HG03066 (cell line): ENCODE measurements around the gene BICRA.

Experiments used
- ATAC-seq: cut with Tn5 transposase; IDR thresholded peaks from one replicate; pipeline ENCODE4 v1.9.1; 2021; ENCODE audit warnings: low read depth; ENCODE audit not compliant: unreplicated experiment

The BICRA gene

DNA sequence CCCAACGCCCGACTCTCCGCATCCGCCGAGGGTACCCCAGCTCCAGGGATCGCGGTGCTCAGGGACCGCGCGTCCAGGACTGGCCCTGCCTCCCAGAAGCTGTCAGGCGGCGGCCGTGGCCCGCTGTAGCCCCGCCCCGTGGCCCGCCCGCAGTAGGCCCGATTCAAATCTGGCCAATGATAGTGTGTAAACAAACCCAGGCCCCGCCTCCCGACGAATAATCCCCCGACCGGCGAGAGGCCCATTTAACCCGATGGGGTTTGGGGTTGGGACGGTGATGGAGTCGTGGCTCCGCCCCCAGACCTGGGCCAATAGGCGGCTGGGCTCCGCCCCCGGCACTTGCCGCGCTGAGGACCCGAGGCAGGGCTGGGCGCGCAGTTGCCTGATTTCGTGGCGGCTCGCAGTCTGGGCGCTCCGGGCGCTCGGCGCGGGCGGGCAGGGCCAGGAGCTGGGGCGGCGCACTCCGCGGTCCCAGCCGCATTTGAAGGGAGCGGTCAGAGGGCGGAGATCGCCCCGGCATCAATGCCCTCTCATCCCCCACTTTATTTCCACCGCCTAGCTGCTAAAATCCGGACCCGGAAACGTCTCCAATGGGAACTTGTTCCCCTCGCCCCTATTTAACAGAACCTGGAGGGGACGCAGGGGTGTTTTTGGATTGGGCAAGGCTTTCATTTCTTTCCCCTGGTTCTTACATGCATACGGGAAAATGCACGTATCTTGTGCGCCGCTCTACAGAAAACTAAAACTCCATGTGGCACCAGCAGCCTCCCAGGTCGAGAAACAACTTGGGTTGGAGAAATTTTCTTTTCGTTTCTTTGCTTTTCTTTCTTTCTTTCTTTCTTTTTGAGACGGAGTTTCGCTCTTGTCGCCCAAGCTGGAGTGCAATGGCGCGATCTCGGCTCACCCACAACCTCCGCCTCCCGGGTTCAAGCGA, 8.4 kb upstream of the BICRA start:
- ATAC-seq: peak; percentile 91

DNA sequence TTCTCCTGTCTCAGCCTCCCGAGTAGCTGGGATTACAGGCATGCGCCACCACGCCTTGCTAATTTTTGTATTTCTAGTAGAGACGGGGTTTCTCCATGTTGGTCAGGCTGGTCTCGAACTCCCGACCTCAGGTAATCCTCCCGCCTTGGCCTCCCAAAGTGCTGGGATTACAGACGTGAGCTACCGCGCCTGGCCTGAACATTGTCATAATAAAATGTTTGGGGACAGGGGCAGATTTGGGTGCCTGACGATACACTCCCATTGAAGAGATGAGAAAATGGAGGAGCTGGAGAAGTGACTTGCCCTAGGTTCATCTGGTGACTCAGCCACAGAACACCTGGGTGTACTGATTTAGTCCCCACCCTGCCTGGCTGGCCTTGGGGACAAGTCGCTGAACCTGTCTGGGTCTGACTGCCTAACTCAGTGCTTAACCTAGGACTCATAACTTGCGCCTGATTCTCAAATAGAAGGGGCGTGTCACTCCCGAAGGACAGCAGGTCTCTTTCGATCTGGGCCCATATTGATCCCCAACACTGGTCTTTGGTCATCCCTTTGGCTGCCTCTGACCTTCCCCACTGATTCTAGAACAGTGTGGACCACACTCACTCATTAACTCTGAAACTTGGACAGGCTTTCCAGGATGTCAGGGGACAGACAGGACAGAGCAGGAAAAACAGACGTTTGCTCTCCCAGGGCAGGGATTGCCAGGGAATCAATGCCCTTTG, 7.6 kb upstream of the BICRA start:
- ATAC-seq: no peak

DNA sequence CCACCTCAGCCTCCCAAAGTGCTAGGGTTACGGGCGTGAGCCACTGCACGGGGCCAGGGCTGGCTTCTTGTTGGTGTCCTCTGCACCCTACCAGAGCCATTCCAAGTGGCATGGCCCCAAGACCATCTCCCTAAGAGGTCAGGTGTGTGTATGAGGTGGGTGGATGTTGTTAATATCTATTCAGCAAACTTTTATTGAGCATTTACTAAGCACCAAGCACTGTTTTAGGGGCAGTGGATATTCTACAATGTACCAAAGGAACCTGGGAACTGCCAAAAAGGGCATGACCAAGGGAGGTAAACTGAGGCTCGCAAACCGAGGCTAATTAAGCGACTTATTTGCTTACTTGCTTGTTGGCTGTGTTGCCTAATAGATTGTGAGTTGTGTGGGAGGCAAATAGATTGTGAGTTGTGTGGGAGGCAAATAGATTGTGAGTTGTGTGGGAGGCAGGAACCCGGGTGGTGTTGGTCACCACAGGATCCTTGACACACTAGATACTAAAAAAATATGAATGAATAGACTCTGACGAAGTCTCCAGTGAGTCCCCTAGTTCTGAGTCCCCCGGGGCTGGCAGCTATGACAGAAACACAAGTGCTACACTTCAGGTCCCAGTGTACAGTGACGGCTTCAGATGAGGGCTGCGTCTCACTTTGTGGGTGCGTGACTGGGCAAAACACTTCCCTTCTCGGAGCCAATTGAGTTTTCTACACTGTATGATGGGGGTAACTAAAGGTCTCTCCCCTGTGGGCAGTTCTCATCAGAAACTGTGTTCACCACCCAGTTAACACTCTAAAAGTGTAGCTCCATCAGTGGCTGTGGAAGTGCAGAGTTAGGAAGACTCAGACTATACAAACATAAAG, 5.0 kb upstream of the BICRA start:
- no peak for ATAC-seq

DNA sequence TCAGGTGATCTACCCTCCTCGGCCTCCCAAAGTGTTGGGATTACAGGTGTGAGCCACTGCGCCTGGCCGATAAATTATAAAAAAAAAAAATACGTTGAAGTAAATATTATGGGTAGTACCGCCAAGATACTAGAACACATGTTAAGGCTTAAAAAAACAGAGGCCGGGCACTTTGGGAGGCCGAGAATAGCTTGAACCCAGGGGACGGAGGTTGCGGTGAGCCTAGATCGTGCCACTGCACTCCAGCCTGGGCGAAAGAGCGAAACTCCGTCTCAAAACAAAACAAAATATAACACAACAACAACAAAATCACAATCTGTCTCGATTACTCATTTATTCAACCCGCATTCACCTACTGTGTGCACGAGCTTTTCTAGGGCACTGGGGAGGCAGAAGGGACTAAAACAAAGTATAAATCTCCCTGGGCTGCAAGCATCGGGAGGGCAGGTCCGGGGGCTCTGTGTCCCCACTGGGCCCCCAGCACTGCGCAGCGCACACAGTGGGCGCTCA, 1.3 kb upstream of the BICRA start:
- ATAC-seq: no peak

DNA sequence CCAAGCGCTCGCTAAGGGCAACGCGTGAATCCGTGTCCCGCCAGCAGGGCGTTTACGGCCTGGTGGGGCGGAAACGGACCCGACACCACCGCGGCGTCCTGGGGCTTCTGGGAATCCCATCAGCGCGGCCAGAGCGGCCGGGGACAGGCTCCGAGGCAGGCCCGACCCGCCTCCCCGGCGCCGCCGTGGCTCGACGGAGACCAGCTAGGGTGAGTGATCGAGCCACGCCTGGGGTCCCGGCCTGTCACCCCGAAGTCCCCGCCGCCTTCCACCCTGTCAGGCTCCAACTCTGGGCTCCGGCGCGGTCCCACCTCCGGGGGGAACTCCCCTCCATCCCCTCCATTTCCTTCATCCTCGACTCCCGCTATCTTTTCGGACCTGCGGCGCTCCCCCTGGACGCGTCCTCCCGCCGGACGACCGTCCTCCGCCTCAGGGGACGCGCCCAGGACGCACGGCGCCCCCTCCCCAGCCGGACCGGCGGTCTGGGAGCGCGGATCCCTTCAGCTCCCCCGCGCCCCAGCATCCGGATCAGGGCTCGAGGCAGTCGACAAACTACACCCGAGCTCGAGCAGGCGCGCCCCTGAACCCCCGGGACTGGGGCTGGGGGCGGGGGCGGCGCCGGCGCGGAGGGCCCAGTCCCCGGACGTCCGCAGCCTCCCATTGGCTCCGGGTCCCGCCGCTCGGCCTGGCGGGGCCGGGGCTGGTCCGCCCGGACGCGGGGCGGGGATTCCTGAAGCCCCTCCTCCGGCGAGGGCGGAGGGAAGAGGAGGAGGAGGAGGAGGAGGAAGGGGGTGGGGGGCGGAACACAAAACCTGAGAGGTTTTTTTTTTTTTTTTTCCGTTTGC, 638 bp upstream of the BICRA start:
- peak; percentile 81 for ATAC-seq

DNA sequence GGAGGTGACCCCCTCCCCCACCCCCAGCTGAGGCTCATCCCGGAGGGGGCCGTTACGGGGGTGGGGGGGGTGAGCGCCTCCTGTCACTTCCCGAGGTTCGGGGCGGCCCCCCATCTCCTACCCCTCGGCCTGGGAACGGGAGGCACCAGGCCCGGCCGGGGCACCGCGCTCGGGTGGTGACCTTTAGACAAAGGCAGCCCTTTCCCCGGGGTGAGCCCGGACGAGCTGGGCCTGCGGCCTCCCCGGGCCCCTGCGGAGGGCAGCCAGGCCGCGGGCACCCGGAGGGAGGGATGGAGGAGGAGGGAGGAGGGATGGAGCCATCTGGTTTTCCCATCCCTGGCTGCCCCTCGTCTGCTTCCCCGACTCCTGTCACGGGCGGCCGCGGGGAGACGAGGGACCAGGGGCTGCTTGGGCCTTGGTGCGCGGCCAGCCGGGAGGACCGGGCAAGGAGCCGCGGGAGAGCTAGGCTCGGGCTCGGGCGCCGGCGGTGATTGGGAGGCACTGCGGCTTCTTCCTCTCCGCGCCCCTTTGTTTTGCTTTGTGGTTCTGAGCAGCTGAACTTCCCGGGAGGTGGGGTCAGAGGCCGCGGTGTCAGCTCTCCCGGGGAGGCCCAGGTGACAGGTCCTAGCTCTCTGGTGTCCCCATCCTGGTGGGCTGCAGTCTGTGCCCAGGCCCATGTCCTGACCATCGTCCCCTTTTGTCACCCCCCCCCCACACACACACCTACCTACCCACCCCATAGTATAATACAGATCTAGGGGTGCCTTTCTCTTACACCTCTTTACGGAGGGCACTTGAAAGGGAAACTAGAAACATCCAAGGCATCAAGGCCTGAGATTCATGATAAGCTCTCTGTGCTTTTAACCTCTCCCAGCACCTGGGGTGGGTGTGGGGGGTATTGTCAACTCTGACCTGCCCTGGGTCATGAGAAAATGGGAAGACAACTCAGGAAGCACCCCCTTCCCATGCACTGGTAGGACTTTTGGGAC, 1.3 kb downstream of the BICRA start:
- ATAC-seq: no peak

DNA sequence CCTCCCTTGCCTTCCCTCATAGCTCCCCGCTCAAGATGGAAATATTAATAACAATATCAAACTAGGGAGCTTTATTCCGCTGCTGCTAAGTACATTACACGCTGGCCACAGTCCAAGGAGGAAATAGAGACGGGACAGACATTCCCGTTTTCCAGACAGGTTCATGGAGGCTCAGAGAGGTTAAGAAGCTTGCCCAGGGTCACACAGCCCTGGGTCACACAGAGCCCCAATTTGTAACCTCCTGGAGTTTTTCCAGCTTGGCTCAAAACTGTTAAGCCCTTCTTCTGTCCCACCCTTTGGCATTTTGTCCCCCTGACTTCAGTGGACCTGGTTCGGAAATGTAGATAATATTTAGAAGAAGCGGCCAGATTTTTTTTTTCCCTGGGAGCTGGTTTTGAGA, 2.0 kb downstream of the BICRA start:
- ATAC-seq: no peak

DNA sequence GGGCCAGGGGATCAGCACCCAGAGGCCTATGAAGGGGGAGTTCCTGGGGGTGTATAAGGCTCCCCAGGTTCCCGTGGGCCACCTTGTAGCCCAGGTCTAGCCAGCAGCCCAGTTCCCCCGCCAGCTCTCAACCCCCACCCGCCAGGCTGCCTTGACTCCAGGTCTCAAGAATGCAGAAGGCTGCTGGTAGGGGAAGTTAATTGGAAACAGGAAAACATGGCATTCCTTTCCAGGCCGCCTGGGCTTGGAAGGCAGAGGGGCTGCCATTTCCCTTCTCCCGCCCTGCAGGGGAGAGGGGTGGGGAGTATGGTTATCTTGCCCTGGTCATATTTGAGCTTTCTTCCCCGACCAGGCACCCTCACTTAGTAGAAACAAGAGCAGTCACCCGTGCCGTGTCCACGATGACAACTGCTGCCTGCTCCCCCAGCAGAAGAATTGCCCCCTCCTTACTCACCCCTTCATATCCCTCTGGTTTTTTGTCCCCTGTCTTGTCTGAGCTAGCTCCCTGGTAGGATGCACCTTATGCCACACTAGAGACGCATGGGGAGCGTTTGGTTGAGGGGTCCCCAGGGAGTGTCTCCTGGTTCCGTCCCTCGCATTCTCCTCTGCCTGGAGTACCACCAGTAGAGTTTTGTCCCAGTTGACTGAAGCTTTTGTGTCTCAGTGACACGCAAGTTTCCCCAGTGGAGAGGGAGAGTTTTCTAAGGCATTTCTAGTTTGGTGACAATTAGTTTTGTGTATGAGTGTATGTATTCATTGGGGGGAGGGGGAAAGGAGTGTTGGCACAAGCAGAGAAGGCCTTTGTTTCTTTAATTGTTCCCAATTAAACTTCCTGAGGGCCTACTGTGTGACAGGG, 4.5 kb downstream of the BICRA start:
- ATAC-seq: no peak

DNA sequence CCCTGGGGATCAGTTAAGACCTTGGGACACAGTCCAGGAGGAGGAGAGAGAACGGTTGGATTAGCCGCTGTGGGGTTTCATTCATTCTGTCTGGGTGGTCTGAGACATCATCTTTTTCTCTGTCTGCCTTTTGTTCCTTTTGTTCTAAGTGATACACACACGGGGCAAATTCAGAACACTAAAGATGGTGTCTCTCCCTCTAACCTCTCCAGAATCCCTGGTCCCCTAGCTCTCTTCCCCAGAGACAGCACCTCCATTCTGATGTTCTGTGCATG, 5.0 kb downstream of the BICRA start:
- no peak for ATAC-seq

DNA sequence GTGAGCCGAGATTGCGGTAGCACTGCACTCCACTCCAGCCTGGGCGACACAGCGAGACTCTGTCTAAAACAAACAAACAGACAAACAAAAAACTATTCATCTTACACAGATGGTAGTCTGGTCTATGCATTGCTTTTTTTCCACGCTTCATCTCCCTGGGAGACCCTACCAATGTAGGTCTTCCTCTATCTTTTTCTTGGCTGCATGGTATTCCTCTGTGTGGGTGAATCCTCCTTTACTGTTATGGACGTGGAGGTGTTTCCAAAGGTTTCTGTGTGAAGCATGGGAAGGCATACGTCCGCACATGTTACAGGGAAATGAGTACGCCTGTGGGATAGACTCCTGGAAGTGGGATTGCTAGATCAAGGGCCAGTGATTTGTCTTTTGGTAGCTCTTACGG, 5.6 kb downstream of the BICRA start:
- no peak for ATAC-seq

DNA sequence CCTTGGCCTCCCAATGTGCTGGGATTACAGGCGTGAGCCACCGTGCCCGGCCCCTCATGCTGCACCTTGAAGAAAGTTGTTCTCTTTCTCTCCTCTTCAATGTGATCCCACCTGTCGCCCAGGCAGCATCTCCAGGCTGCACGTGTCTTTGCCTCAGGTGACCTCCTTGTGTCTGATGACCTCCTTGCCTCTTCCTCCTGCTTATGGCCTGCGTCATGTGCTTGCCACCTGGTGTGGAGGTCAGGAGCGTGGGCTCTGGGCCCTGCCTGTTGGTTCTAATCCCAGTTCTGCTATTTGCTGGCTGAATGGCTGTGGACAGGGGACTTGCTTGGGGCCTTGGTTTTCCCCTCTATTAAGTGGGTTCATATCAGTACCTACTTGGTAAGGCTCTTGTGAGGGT, 6.3 kb downstream of the BICRA start:
- ATAC-seq: no peak

DNA sequence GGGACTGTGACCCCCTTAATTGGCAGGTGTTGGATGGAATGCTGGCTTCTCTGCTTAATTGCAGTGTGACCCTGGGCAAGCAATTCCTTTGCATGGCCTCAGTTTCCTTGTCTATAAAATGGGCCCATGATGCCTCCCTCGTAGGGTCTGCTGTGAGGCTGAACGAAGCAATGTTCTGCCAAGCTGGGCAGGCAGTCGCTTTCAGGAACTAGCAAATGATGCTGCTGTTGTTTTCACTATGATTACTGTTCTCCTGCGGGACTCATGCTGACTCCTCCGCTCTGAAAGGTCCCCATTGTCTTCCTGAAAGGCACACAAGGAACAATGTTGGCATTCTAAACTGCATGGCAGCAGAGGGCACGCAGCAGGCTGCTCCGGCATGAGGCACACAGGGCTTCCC, 6.8 kb downstream of the BICRA start:
- no peak for ATAC-seq

DNA sequence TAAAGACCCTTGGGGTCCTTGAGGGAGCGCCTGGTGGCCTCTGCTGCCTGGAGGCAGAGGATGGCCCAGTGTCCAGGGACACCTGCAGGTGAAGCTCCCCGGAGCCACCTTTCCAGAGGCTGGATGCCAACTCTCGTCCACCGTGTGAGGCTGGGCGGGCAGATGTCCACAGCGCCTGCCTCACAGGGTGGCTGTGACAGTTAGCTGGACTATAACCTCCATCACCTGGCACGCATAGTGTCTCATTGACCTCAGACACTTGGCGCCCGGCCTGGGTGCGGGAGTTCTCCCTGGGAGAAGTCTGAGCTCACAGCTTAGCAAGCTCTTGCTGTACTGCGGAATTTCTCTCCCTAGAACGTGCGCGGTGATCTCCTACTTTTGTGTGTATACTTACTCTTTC, 9.8 kb downstream of the BICRA start:
- no peak for ATAC-seq

DNA sequence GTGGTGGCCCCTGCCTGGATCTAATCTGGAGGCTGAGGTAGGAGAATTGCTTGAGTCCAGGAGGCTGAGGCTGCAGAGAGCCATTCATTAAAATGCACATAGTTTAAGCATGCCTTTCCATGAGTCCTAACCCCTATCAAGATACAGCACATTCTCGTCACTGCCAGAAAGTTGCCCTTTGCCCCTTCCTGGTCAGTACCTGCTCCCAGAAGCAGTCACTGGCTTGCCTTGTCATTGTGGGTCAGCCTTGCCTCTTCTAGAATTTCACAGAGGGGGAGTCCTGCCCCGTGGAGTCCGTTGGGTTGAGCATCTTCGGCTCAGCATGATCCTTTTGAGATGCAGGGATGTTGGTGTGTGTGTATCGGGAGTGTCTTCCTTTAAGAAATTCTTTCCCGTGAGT, 10.8 kb downstream of the BICRA start:
- ATAC-seq: no peak

DNA sequence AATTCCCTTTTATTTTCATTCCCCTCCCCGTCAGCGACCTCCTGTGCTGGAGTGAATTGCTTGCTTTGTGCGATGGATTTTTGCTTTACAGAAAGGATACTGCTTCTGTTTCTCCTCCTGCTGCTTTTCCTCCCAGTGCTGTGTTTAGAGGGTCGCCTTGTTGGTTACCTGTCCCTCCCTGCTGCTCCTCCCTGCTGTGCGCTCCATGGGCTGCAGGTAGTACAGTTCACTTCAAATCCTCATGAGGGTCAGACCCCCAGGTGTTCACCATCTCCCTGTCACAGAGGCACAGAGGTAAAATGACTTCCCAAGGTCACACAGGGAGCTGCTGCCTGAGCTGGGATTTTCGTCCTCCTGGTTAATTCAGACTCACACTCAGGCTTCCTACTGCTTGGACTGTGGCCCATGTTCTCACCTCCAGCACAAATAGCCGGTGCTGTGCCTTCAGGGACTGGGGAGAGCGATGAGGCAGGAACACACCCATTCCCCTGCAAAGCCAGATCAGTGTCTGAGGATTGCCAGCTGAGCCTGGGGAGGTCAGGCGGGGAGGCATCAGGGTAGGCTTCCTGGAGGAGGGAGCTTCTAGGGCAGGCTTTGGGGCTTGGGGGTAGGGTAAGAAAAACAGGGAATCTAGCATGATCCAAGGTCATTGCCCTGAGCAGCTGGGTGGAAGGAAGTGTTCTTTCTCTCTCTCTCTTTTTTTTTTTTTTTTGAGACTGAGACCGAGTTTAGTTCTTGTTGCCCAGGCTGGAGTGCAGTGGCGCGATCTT, 14.4 kb downstream of the BICRA start:
- no peak for ATAC-seq

DNA sequence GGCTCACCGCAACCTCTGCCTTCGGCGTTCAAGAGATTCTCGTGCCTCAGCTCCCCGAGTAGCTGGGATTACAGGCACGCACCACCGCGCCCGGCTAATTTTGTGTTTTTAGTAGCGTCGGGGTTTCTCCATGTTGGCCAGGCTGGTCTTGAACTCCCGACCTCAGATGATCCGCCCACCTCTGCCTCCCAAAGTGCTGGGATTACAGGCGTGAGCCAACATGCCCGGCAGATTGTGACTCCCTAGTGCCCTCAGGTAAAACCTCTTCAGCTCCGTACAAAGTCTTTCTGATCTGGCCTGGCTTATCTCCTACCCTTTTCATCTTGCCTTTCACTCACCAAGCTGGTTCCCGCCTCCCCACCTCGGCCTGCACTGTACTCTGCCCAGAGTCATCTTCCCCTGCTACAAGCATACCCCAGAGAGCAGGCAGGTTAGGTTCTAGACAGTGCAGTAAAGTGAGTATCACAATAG, 15.0 kb downstream of the BICRA start:
- ATAC-seq: no peak

DNA sequence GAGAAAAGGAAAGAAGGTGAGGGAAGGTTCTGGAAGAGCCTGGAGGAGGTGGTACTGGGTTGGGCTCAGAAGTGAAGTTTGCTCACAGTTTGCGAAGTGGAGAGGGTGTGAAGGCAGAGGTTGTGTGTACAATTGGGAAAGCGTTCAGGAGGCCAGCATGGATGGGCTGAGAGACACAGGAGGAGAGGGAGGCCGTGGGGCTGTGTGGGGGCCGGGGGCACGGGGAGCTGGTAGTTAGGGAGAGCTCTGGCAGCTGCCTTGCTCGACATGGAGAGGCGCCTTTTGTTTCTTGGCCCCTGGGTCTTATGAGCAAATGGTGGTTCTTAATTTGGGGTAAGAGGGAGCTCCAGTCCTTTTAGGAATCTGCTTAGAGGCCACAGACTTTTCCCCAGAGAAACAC, 16.7 kb downstream of the BICRA start:
- no peak for ATAC-seq
